PC-3 (cell line): Measurements from ENCODE around the gene TOP3A. TPM values are rescaled to one million over a fixed set of nuclear protein-coding genes. Genes with fewer than 3 reads are reported as not detected.

Experiments used
- ATAC-seq: fragments of 200-7000 bp; cut with Tn5 transposase; 2 replicates; pipeline ENCODE4 v1.9.1; 2020; ENCODE audit warnings: mild to moderate bottlenecking, moderate library complexity
- BruUV-seq: library from RNA; stranded (reverse); fragments of 400-500 nt; replicated peaks from 2 replicates; lab custom pipeline; 2021; lab: Mats Ljungman, UMichigan
- CTCF ChIA-PET: fragments of 300-600 bp; sonication (Branson Sonifier 250); formaldehyde crosslinking; loops from one replicate; lab custom pipeline; 2022; ENCODE audit warnings: antibody characterized with exemption; lab: Charles Lee
- POLR2A ChIA-PET: fragments of 300-600 bp; sonication (Branson Sonifier 250); formaldehyde crosslinking; loops from one replicate; lab custom pipeline; 2022; ENCODE audit warnings: antibody characterized with exemption; ENCODE audit not compliant: unreplicated experiment; lab: Charles Lee
- DNase-seq: peaks from one replicate; pipeline ENCODE4 v3.0.0-alpha.2; 2015
- H2AFZ ChIP-seq: fragments of 300-600 bp; sonication (generic); 2 replicates; pipeline ENCODE4 v1.6.0; 2016; ENCODE audit warnings: antibody characterized with exemption, low read length
- H3F3A ChIP-seq: fragments of 300-600 bp; sonication (generic); one replicate; pipeline ENCODE4 v1.6.0; 2017; ENCODE audit warnings: antibody characterized with exemption, low read length, control low read depth, mild to moderate bottlenecking; ENCODE audit not compliant: unreplicated experiment
- H3K27ac ChIP-seq: fragments of 300-600 bp; sonication (generic); 2 replicates; pipeline ENCODE4 v1.5.1; 2016; ENCODE audit warnings: mild to moderate bottlenecking, low read length
- H3K27me3 ChIP-seq: fragments of 300-600 bp; sonication (generic); 2 replicates; pipeline ENCODE4 v1.6.1; 2016; ENCODE audit warnings: low read length, mixed read lengths
- H3K36me3 ChIP-seq: fragments of 300-600 bp; sonication (generic); 2 replicates; pipeline ENCODE4 v1.6.1; 2016; ENCODE audit warnings: low read depth, mixed run types, low read length, mixed read lengths
- H3K4me1 ChIP-seq: fragments of 300-600 bp; sonication (generic); 2 replicates; pipeline ENCODE4 v1.5.1; 2016; ENCODE audit warnings: low read length; ENCODE audit not compliant: insufficient read depth
- H3K4me2 ChIP-seq: fragments of 300-600 bp; sonication (generic); 2 replicates; pipeline ENCODE4 v1.6.0; 2016; ENCODE audit warnings: low read length
- H3K4me3 ChIP-seq: fragments of 300-600 bp; sonication (generic); 2 replicates; pipeline ENCODE4 v1.5.1; 2016; ENCODE audit warnings: mild to moderate bottlenecking, low read length, mixed read lengths
- H3K79me2 ChIP-seq: fragments of 300-600 bp; sonication (generic); 2 replicates; pipeline ENCODE4 v1.6.1; 2017; ENCODE audit warnings: low read length, mixed read lengths
- H3K9ac ChIP-seq: fragments of 300-600 bp; sonication (generic); 2 replicates; pipeline ENCODE4 v1.6.0; 2016; ENCODE audit warnings: mild to moderate bottlenecking, low read length
- H3K9me2 ChIP-seq: fragments of 300-600 bp; sonication (generic); replicated peaks from 2 replicates; pipeline ENCODE4 v1.6.1; 2016; ENCODE audit warnings: mixed run types, low read length, mixed read lengths
- H3K9me3 ChIP-seq: fragments of 300-600 bp; sonication (generic); 2 replicates; pipeline ENCODE4 v1.6.1; 2016; ENCODE audit warnings: low read length, mixed read lengths
- H4K20me1 ChIP-seq: fragments of 300-600 bp; sonication (generic); 2 replicates; pipeline ENCODE4 v1.6.1; 2016; ENCODE audit warnings: low read length, mixed read lengths
- CTCF ChIP-seq: fragments of 300-600 bp; sonication (generic); conservative IDR thresholded peaks from 2 replicates; pipeline ENCODE4 v1.5.1; 2017; ENCODE audit warnings: antibody characterized with exemption, low read depth, mild to moderate bottlenecking, low read length
- EZH2 ChIP-seq: fragments of 300-600 bp; sonication (generic); IDR thresholded peaks from one replicate; pipeline ENCODE4 v1.6.1; 2017; ENCODE audit warnings: antibody characterized with exemption, mild to moderate bottlenecking, low read length; ENCODE audit not compliant: unreplicated experiment
- EZH2phosphoT487 ChIP-seq: fragments of 300-600 bp; sonication (generic); IDR thresholded peaks from 2 replicates; pipeline ENCODE4 v1.6.1; 2018; ENCODE audit warnings: mild to moderate bottlenecking, antibody characterized with exemption, low read length, borderline replicate concordance
- intact Hi-C: fragments of 100-400 bp; cut with micrococcal nuclease; formaldehyde crosslinking; loops from 2 replicates; pipeline ENCODE4 v1.9.0; 2023
- total RNA-seq: library from RNA; depleted of rRNA; stranded (reverse); fragments of >200 nt; gene quantifications from 2 replicates; pipeline ENCODE4 v1.2.3, GENCODE V29; 2014

Gene TOP3A
- total RNA-seq, 1 experiment from 2014 or later = 46.8 TPM

- Histone ChIP-seq H3K79me2 (peaks cover 37% of the 10 kb centered on the region), H4K20me1 (0 out of 2 replicates have a peak, but pooled peaks cover 4% of the 10 kb centered on the region), H3K9ac (no peak overlapping the region), H3F3A (no peaks in the 10 kb centered on the region), H3K9me2 (no peaks in the 10 kb centered on the region), H3K27me3 (no peaks in the 10 kb centered on the region), H3K4me3 (no peak overlapping the region), H3K4me1 (peaks cover 12% of the 10 kb centered on the region; the same call in 1 of the 2 replicates), H3K4me2 (no peak overlapping the region), H3K36me3 (peaks cover 2% of the 10 kb centered on the region; the same call in 1 of the 2 replicates), H3K27ac (no peak overlapping the region), H2AFZ (no peak overlapping the region), H3K9me3 (no peaks in the 10 kb centered on the region)
- BruUV-seq = no TSS peak
- ATAC-seq (no peak), DNase-seq (no peak)
- TF ChIP-seq CTCF (no peak), EZH2phosphoT487 (no peak), EZH2 (no peak)
- ChIA-PET CTCF (no interaction called here), POLR2A (no interaction called here)
- intact Hi-C loops = no loop called here
These were observed 85.5 kb downstream of the TOP3A start for GRCh38 chr17:18229254-18229653.

GRCh38 chr17:18228176-18228682, 86.6 kb downstream of the TOP3A start:
- ChIA-PET CTCF (no interaction called here), POLR2A (no interaction called here)
- DNase-seq (no peak), ATAC-seq (no peak)
- Histone ChIP-seq H4K20me1 (0 out of 2 replicates have a peak, but pooled peaks cover 4% of the 10 kb centered on the region), H3F3A (no peaks in the 10 kb centered on the region), H3K4me2 (no peak overlapping the region), H3K27me3 (no peaks in the 10 kb centered on the region), H2AFZ (no peak overlapping the region), H3K4me1 (peaks cover 12% of the 10 kb centered on the region; the same call in 1 of the 2 replicates), H3K9ac (no peak overlapping the region), H3K36me3 (no peaks in the 10 kb centered on the region), H3K79me2 (peaks cover 37% of the 10 kb centered on the region), H3K27ac (no peak overlapping the region), H3K4me3 (no peak overlapping the region), H3K9me2 (no peaks in the 10 kb centered on the region), H3K9me3 (no peaks in the 10 kb centered on the region)
- TF ChIP-seq EZH2phosphoT487 (no peak), EZH2 (no peak), CTCF (no peak)
- no TSS peak for BruUV-seq
- intact Hi-C loops = no loop called here

GRCh38 chr17:18227635-18228034, 87.2 kb downstream of the TOP3A start:
- H3F3A ChIP-seq = no peaks in the 10 kb centered on the region
- H3K4me1 ChIP-seq = peaks cover 12% of the 10 kb centered on the region; the same call in 1 of the 2 replicates
- 0 out of 2 replicates have a peak, but pooled peaks cover 4% of the 10 kb centered on the region for H4K20me1 ChIP-seq
- H3K9me2 ChIP-seq = no peaks in the 10 kb centered on the region
- no TSS peak for BruUV-seq
- no peaks in the 10 kb centered on the region for H3K9me3 ChIP-seq
- TF ChIP-seq EZH2 = no peak
- no peak for TF ChIP-seq CTCF
- TF ChIP-seq EZH2phosphoT487 = no peak
- H3K9ac ChIP-seq = no peak overlapping the region
- no peak overlapping the region for H3K27ac ChIP-seq
- peaks cover 37% of the 10 kb centered on the region for H3K79me2 ChIP-seq
- no peaks in the 10 kb centered on the region for H3K27me3 ChIP-seq
- no peaks in the 10 kb centered on the region for H3K36me3 ChIP-seq
- CTCF ChIA-PET = no interaction called here
- ATAC-seq (no peak), DNase-seq (no peak)
- POLR2A ChIA-PET = no interaction called here
- intact Hi-C loops = no loop called here
- H3K4me2 ChIP-seq = no peak overlapping the region
- H3K4me3 ChIP-seq = no peak overlapping the region
- no peak overlapping the region for H2AFZ ChIP-seq
